Frontal cortex (tissue), 4 donors: ENCODE results near the gene CD53. TPM values are rescaled to one million over a fixed set of nuclear protein-coding genes. Genes with fewer than 3 reads are reported as not detected.
"Not testable (repeated sequence)": the region's sequence is repeated elsewhere in the genome, so short reads cannot be mapped to it uniquely, and the experiment has no call there.

Experiments used
- DNase-seq, 2 donors: peaks; one replicate each; pipeline ENCODE4 v3.0.0; 2012; ENCODE audit warnings: low spot score in 2 of 2
- FAIRE-seq: peaks from 2 replicates; lab custom pipeline; 2012; peaks lifted over from hg19 to GRCh38; lab: Jason Lieb, UNC
- total RNA-seq: library from RNA; depleted of rRNA; stranded (reverse); fragments of >200 nt; gene quantifications from one replicate; pipeline ENCODE4 v1.2.3, GENCODE V29; 2014
- donor health status: control.
- donor health status: control.
- donor health status: control.

CD53 gene
- total RNA-seq, 1 donor from 2014 or later = 9.8 TPM

- no peak for DNase-seq
- no peak for FAIRE-seq
These were observed 31.0 kb downstream of the CD53 start for GRCh38 chr1:110903853-110904500.

DNA sequence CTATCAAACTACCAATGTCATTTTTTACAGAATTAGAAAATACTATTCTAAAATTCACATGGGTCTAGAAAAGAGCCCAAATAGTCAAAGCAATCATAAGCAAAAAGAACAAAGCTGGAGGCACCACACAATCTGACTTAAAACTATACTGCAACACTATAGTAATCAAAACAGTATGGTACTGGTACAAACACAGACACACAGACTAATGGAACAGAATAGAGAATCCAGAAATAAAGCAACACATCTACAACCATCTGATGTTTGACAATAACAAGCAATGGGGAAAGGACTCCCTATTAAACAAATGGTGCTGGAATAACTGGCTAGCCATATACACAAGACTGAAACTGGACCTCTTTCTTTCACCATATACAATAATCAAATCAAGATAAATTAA lies 39.8 kb downstream of the CD53 start:
- no peak for DNase-seq
- no peak for FAIRE-seq

DNA sequence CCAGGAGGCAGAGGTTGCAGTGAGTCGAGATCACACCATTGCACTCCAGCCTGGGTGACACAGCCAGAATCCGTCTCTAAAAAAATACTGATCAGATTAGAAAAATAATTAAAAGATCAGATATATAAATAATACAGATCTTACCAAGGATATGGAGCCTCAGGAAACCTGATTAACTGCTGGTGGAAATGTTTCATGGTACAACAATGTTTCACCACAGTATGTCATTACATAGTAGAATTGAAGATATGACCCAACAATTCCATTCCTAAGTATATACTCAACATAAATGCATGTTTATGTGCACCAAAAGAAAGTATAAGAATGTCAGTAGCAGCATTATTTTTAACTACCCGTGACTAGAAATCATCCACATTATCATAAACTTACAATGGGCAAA lies 41.7 kb downstream of the CD53 start:
- DNase-seq = no peak
- no peak for FAIRE-seq

GRCh38 chr1:110915804-110916203 lies 42.9 kb downstream of the CD53 start:
- DNase-seq (no peak), FAIRE-seq (no peak)

- FAIRE-seq (no peak), DNase-seq (no peak)
These were observed 43.3 kb downstream of the CD53 start for GRCh38 chr1:110916274-110916668.

- FAIRE-seq (no peak), DNase-seq (no peak)
These were observed 43.8 kb downstream of the CD53 start for GRCh38 chr1:110916669-110917306.

GRCh38 chr1:110918016-110918415 lies 45.1 kb downstream of the CD53 start:
- DNase-seq (no peak), FAIRE-seq (peak; percentile 87)

DNA sequence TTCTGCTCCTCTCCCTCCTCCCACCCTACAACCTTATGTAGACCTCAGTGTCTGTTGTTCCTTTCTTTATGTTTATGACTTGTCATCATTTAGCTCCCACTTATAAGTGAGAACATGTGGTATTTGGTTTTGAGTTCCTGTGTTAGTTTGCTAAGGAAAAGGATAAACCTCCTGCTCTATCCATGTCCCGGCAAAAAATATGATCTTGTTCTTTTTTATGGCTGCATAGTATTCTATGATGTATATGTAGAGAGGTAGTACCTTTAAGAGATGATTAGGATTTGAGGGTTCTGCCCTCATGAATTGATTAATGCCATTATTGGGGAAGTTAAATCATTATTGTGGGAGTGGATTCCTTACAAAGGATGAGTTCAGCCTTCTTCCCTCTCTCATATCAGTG lies 49.0 kb downstream of the CD53 start:
- no peak for FAIRE-seq
- DNase-seq = no peak

GRCh38 chr1:110927484-110928075 lies 54.6 kb downstream of the CD53 start:
- DNase-seq (no peak), FAIRE-seq (no peak)

DNA sequence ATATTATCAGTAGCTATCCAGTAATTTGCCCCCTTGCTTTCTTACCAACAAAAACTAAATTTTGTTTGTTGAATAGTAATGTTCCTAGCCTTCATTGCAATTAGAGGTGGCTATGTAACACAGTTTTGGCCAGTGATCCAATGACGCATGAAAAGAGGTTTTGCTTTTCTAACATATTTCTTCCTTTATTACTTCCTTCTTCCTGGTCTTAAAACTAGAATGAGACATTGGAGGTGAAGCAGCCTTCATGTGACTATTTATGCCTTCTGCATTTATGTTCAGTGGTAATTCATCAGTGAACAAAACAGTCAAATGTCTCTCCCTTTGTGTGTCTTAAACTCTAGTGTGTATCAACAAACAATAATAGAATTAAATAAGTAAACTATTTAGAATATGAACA lies 55.2 kb downstream of the CD53 start:
- DNase-seq (no peak), FAIRE-seq (no peak)

- DNase-seq = no peak
- no peak for FAIRE-seq
These were observed 56.0 kb downstream of the CD53 start for GRCh38 chr1:110928904-110929303.

DNA sequence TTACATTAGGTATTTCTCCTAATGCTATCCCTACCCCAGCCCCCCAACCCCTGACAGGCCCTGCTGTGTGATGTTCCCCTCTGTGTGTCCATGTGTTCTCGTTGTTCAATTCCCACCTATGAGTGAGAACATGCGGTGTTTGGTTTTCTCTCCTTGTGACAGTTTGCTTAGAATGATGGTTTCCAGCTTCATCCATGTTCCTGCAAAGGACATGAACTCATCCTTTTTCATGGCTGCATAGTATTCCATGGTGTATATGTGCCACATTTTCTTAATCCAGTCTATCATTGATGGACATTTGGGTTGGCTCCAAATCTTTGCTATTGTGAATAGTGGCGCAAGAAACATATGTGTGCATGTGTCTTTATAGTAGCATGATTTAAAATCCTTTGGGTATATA lies 58.1 kb downstream of the CD53 start:
- not testable (repeated sequence) for FAIRE-seq, DNase-seq

DNA sequence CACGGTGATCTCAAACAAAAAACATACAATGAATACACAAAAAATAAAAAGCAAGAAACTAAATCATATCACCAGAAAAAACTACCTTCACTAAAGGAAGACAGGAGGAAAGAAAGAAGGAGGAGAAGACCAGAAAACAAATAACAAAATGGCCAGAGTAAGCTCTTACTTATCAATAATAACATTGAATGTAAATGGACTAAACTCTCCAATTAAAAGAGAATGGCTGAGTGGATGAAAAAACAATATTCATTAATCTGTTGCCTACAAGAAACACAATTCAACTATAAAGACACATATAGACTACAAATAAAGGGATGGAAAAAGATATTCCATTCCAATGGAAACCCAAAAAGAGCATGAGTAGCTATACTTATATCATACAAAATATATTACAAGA lies 63.6 kb downstream of the CD53 start:
- FAIRE-seq (no peak), DNase-seq (no peak)

DNA sequence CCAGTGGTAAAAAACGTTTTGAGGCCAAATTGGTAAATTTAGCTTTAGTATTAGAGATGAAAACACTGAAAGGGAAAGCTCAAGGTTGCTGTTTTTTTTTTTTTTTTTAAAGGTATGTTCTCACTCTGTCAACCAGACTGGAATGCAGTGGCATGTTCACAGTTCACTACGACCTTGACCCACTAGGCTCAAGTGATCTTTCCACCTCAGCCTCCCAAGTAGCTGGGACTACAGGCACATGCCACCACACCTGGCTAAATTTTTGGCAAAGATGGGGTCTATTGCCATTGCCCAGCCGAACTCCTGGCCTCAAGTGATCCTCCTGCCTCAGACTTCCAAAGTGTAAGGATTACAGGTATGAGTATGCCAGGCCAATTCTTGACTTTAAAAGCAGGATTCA lies 71.9 kb downstream of the CD53 start:
- FAIRE-seq = no peak
- no peak for DNase-seq

DNA sequence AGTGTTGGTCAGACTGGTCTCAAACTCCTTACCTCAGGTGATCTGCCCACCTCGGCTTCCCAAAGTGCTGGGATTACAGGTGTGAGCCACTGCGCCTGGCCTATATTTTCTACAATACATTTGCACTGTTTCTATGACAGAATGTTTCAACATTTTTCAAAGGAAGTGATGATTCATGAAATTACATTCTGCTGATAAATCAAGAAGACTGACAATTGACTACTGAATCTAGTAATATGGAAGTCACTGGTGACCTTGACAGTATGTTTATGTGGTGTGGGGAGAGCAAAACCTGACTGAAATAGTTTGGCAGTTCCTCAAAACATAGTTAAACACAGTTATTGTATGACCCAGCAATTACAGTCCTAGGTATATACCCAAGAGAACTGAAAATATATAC lies 72.7 kb downstream of the CD53 start:
- no peak for FAIRE-seq
- DNase-seq = no peak

GRCh38 chr1:110948038-110948810 lies 75.3 kb downstream of the CD53 start:
- DNase-seq = no peak
- no peak for FAIRE-seq

Other genes with a start within 250 kb of the CD53 start
- 20.8 TPM for gene KCNA3, start 198.2 kb upstream of the CD53 start, total RNA-seq
- gene LRIF1, start 90.8 kb downstream of the CD53 start, total RNA-seq = 20.8 TPM